Spleen (tissue), 7 donors: Measurements from ENCODE around the gene PLXNA3.

ENCODE experiments used
- CTCF ChIP-seq, 11 experiments: fragments of 200-600 bp in 7 of 11; fragments of 450-650 bp in 4 of 11; sonication (generic) in 4 of 11; IDR thresholded peaks in 8 of 11; conservative IDR thresholded peaks in 3 of 11; 1 replicate in 7 of 11; 2 replicates in 4 of 11; pipeline versions ENCODE4 v1.4.0 to v1.8.0; 2016 to 2021; ENCODE audit warnings: antibody characterized with exemption in 11 of 11, inconsistent platforms in 4 of 11, mild to moderate bottlenecking in 1 of 11
- POLR2A ChIP-seq, 3 donors: fragments of 450-650 bp; IDR thresholded peaks; one replicate each; pipeline ENCODE4 v1.5.1; 2017; ENCODE audit warnings: antibody characterized with exemption in 3 of 3, mild to moderate bottlenecking in 1 of 3
- donor health status: DM: no; HTN: no; CAD: no; lungs with moderate emphysema.
- donor health status: DM: no; HTN: no; CAD: no.
- donor health status: DM: no; HTN: no; CAD: no.

- TF ChIP-seq POLR2A (IDR thresholded peaks at IDR 0.05) (no peak), CTCF (IDR thresholded peaks at IDR 0.05 in 8 of 11, conservative IDR thresholded peaks at IDR 0.05 in 3 of 11) (no peak)
Observed at GRCh38 chrX:154519389-154519788, 61.3 kb downstream of the PLXNA3 start.
